IMR-90 (cell line): ENCODE results near the gene CROCC. TPM values are rescaled to one million over a fixed set of nuclear protein-coding genes. Genes with fewer than 3 reads are reported as not detected.
"Not testable (repeated sequence)": the region's sequence is repeated elsewhere in the genome, so short reads cannot be mapped to it uniquely, and the experiment has no call there.

Experiments
- ATAC-seq: fragments of 200-7000 bp; cut with Tn5 transposase; 2 replicates; pipeline ENCODE4 v1.9.1; 2020; ENCODE audit warnings: low read depth, mild to moderate bottlenecking, moderate library complexity
- BruUV-seq: library from RNA; stranded (reverse); fragments of 400-500 nt; replicated peaks from 2 replicates; lab custom pipeline; 2021; lab: Mats Ljungman, UMichigan
- CTCF ChIA-PET: fragments of 300-600 bp; formaldehyde crosslinking; extraction: SDS; loops from one replicate; lab custom pipeline; 2021; ENCODE audit warnings: antibody characterized with exemption; lab: Yijun Ruan, JAX
- POLR2A ChIA-PET: fragments of 300-600 bp; sonication (Branson Sonifier 250); formaldehyde crosslinking; loops from one replicate; lab custom pipeline; 2022; ENCODE audit warnings: antibody characterized with exemption; ENCODE audit not compliant: unreplicated experiment; lab: Charles Lee
- DNase-seq: peaks from one replicate; pipeline ENCODE4 v3.0.0; 2013
- H2AFZ ChIP-seq: replicated peaks from 2 replicates; pipeline ENCODE3; 2013; ENCODE audit warnings: low read length, mild to moderate bottlenecking; ENCODE audit not compliant: poor library complexity
- H2AK5ac ChIP-seq: 2 replicates; pipeline ENCODE4 v1.6.1; 2013; ENCODE audit warnings: low read depth, low read length, inconsistent platforms
- H2AK9ac ChIP-seq: replicated peaks from 2 replicates; pipeline ENCODE3; 2013; ENCODE audit warnings: mild to moderate bottlenecking, low read depth, low read length, moderate library complexity; ENCODE audit not compliant: poor library complexity
- H2BK120ac ChIP-seq: 2 replicates; pipeline ENCODE4 v1.6.1; 2013; ENCODE audit warnings: low read depth, low read length, inconsistent platforms
- H2BK15ac ChIP-seq: 3 replicates; pipeline ENCODE4 v1.6.1; 2013; ENCODE audit warnings: low read depth, low read length, inconsistent platforms
- H2BK20ac ChIP-seq: 2 replicates; pipeline ENCODE4 v1.6.1; 2013; ENCODE audit warnings: low read depth, mild to moderate bottlenecking, inconsistent platforms, low read length, moderate library complexity
- H2BK5ac ChIP-seq: 2 replicates; pipeline ENCODE4 v1.6.1; 2013; ENCODE audit warnings: mild to moderate bottlenecking, low read depth, low read length, inconsistent platforms; ENCODE audit not compliant: poor library complexity, severe bottlenecking
- H3K14ac ChIP-seq: replicated peaks from 2 replicates; pipeline ENCODE4 v1.6.1; 2013; ENCODE audit warnings: low read depth, low read length, inconsistent platforms
- H3K18ac ChIP-seq: 2 replicates; pipeline ENCODE4 v1.6.1; 2013; ENCODE audit warnings: low read depth, low read length, control low read depth
- H3K23ac ChIP-seq: 2 replicates; pipeline ENCODE4 v1.6.1; 2013; ENCODE audit warnings: low read depth, low read length, inconsistent platforms
- H3K27ac ChIP-seq: 2 replicates; pipeline ENCODE4 v1.5.1; 2013; ENCODE audit warnings: mild to moderate bottlenecking, control low read depth, low read length; ENCODE audit not compliant: insufficient read depth
- H3K27me3 ChIP-seq: 2 replicates; pipeline ENCODE4 v1.6.1; 2013; ENCODE audit warnings: low read length; ENCODE audit not compliant: control insufficient read depth, insufficient read depth
- H3K36me3 ChIP-seq: 2 replicates; pipeline ENCODE4 v1.6.1; 2013; ENCODE audit warnings: low read length, mixed read lengths; ENCODE audit not compliant: control insufficient read depth, insufficient read depth
- H3K4ac ChIP-seq: 2 replicates; pipeline ENCODE4 v1.6.1; 2013; ENCODE audit warnings: low read depth, low read length, inconsistent platforms
- H3K4me1 ChIP-seq: 2 replicates; pipeline ENCODE4 v1.6.1; 2013; ENCODE audit warnings: low read length, mixed read lengths; ENCODE audit not compliant: control insufficient read depth, insufficient read depth
- H3K4me2 ChIP-seq: 2 replicates; pipeline ENCODE4 v1.6.1; 2013; ENCODE audit warnings: low read depth, mild to moderate bottlenecking, control low read depth, low read length, moderate library complexity
- H3K4me3 ChIP-seq: 2 replicates; pipeline ENCODE4 v1.5.1; 2013; ENCODE audit warnings: low read depth, mild to moderate bottlenecking, control low read depth, low read length, moderate library complexity; ENCODE audit not compliant: insufficient read depth
- H3K56ac ChIP-seq: 2 replicates; pipeline ENCODE4 v1.6.1; 2013; ENCODE audit warnings: low read length, inconsistent platforms; ENCODE audit not compliant: insufficient read depth; ENCODE audit errors: extremely low read depth
- H3K79me1 ChIP-seq, 2 experiments: 2 replicates each; pipeline ENCODE4 v1.6.1; 2013; ENCODE audit warnings: low read length in 2 of 2, inconsistent platforms in 1 of 2, low read depth in 1 of 2
- H3K9ac ChIP-seq: 2 replicates; pipeline ENCODE4 v1.6.1; 2013; ENCODE audit warnings: low read depth, low read length, control low read depth
- H3K9me1 ChIP-seq: 2 replicates; pipeline ENCODE4 v1.6.1; 2013; ENCODE audit warnings: low read length, inconsistent platforms; ENCODE audit not compliant: insufficient read depth
- H3K9me3 ChIP-seq: 2 replicates; pipeline ENCODE4 v1.6.1; 2013; ENCODE audit warnings: low read length; ENCODE audit not compliant: control insufficient read depth, insufficient read depth
- H4K20me1 ChIP-seq: 2 replicates; pipeline ENCODE4 v1.6.1; 2013; ENCODE audit warnings: low read length, inconsistent platforms; ENCODE audit not compliant: insufficient read depth
- H4K5ac ChIP-seq: 2 replicates; pipeline ENCODE4 v1.6.1; 2013; ENCODE audit warnings: mild to moderate bottlenecking, low read depth, low read length, control low read depth
- H4K8ac ChIP-seq, 2 experiments: 2 replicates each; pipeline ENCODE4 v1.6.1; 2013; ENCODE audit warnings: low read depth in 2 of 2, low read length in 2 of 2, control low read depth in 1 of 2, inconsistent platforms in 1 of 2
- H4K91ac ChIP-seq: 2 replicates; pipeline ENCODE4 v1.6.1; 2013; ENCODE audit warnings: low read depth, low read length, inconsistent platforms; ENCODE audit not compliant: insufficient read depth
- CEBPB ChIP-seq: IDR thresholded peaks from 2 replicates; pipeline ENCODE4 v1.6.1; 2012; ENCODE audit warnings: low read depth, low read length, improper control_type of control experiment
- WGBS, 2 experiments: methylation state at CpG; one replicate each; pipeline versions ENCODE4 v1.1.5 to v1.1.7; 2013; ENCODE audit warnings: missing lambda C conversion rate in 2 of 2; ENCODE audit not compliant: insufficient read length in 1 of 2; ENCODE audit errors: extremely low coverage in 2 of 2; 5-methylcytosine and 5-hydroxymethylcytosine counted together
- dilution Hi-C: fragments of 300-500 bp; cut with HindIII; formaldehyde crosslinking; loops from one replicate; pipeline ENCODE4 v1.14.3; 2018; ENCODE audit warnings: low sequenced_read_pairs; ENCODE audit not compliant: unreplicated experiment
- in situ Hi-C: fragments of 300-500 bp; cut with MboI; formaldehyde crosslinking; loops from 3 replicates; pipeline ENCODE4 v1.14.3; 2019; ENCODE audit warnings: low sequenced_read_pairs, inconsistent platforms, mixed read lengths
- intact Hi-C: fragments of 100-400 bp; cut with micrococcal nuclease; formaldehyde crosslinking; loops from 2 replicates; pipeline ENCODE4 v1.10.0; 2022
- polyA plus RNA-seq, 3 experiments: library from polyadenylated mRNA; depleted of rRNA; stranded (reverse); fragments of >200 nt; gene quantifications; 2 replicates each; pipeline ENCODE4 v1.2.3, GENCODE V29; 2012; ENCODE audit warnings: low replicate concordance in 1 of 3
- total RNA-seq: library from RNA; depleted of rRNA; stranded (reverse); fragments of >200 nt; gene quantifications from 2 replicates; pipeline ENCODE4 v1.2.3, GENCODE V29; 2012

Gene CROCC
- total and polyA plus RNA-seq, 2 of the 4 experiments (the other 2 are of a cell fraction): 7.5 to 13.7 TPM

DNA sequence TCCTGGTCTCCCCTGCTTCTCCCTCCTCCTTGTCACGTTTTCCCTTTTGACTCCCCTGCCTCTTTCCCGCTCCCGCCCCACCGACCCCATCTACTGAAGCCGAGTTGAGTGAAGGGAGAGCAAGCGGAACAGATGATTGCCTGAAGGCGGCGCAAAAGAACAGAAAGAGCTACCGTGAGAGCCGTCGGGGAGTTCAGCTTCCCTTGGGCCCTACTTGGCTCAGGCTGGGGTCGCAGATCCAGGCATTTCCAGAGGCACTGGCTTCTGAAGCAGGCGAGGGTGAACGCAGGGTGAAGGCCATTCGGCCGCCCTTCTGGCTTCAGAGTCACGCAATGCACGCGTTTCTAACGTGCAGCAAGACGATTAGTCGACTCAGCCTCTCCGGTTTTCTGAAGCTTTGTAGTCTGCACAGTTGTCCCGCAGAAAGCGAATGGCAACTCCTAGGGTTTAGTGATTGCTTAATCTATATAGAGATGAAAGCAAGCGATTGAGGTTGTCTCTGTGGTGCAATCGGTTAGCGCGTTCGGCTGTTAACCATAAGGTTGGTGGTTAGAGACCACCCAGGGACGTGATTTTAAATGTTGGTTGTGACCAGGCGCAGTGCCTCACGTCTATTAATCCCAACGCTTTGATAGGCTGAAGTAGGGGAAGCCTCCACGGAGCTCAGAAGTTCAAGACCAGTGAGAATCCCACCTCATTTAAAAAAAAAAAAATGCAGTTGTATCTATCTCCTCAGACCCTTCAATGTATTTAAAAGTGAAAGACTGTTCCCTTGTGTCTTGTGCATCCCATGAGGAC, 46.6 kb upstream of the CROCC start:
- peaks cover 35% of the 10 kb centered on the region for H3K27me3 ChIP-seq
- H2AFZ ChIP-seq, H2BK15ac ChIP-seq, H2BK20ac ChIP-seq, H3K4me3 ChIP-seq, H3K79me1 ChIP-seq, DNase-seq, H3K4me2 ChIP-seq, H3K36me3 ChIP-seq, H4K91ac ChIP-seq, H2AK5ac ChIP-seq, ATAC-seq, H3K18ac ChIP-seq, H3K9me3 ChIP-seq, H3K14ac ChIP-seq, H4K20me1 ChIP-seq, H3K27ac ChIP-seq, H2BK120ac ChIP-seq, CTCF ChIA-PET, H3K56ac ChIP-seq, H3K4ac ChIP-seq, H3K23ac ChIP-seq, H4K8ac ChIP-seq, in situ Hi-C loops, POLR2A ChIA-PET, intact Hi-C loops, H2AK9ac ChIP-seq, H2BK5ac ChIP-seq, dilution Hi-C loops, H4K5ac ChIP-seq, H3K4me1 ChIP-seq, BruUV-seq, H3K9me1 ChIP-seq, H3K9ac ChIP-seq: not testable (repeated sequence)
- TF ChIP-seq CEBPB: peak; percentile 27; the same call in 1 of the 2 replicates
- 27% methylated on average over 3 of the region's 35 CpGs; no CpG with 5 or more reads in 1 of the 2 experiments for WGBS, 2 experiments

DNA sequence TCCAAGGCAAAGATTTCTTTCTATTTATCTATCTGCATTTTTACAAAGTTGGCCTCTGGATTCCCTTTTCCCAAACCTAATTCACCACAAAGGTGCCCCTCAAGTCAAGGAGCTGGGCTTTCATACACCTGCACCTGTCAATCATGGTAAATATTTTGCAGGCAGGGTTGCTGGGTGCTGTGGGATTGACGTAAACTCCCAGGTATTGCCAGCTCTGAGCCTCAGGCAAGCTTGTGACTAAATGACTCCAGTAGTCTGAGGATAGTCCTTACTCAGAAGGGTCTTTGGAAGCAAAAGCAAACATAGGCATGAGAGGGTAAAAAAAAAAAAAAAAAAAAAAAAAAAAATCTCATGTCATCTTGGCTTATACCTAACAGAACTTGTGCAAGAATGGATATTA, 40.0 kb upstream of the CROCC start:
- dilution Hi-C loops, H3K4me3 ChIP-seq, BruUV-seq, H2BK5ac ChIP-seq, in situ Hi-C loops, H2AK5ac ChIP-seq, H3K18ac ChIP-seq, H3K9me1 ChIP-seq, H4K8ac ChIP-seq, H3K79me1 ChIP-seq, H3K9ac ChIP-seq, H4K91ac ChIP-seq, H3K14ac ChIP-seq, DNase-seq, H2AFZ ChIP-seq, H2BK120ac ChIP-seq, H2BK20ac ChIP-seq, intact Hi-C loops, ATAC-seq, H2AK9ac ChIP-seq, CTCF ChIA-PET, H2BK15ac ChIP-seq, H3K4ac ChIP-seq, H4K5ac ChIP-seq, H3K56ac ChIP-seq, H3K9me3 ChIP-seq, H3K23ac ChIP-seq, H4K20me1 ChIP-seq, POLR2A ChIA-PET, H3K27ac ChIP-seq, H3K4me1 ChIP-seq, H3K36me3 ChIP-seq, H3K4me2 ChIP-seq: not testable (repeated sequence)
- WGBS, 2 experiments: no CpG with 5 or more reads among the region's 1 CpG
- peaks cover 47% of the 10 kb centered on the region for H3K27me3 ChIP-seq
